Measurements from ENCODE around the gene PCDHGB2.
"Not testable (repeated sequence)": the region's sequence is repeated elsewhere in the genome, so short reads cannot be mapped to it uniquely, and the experiment has no call there.

The PCDHGB2 gene

GRCh38 chr5:141351591-141351990 lies 8.2 kb upstream of the PCDHGB2 start:
- no peak for DNase-seq

GRCh38 chr5:141354900-141355469 lies 4.8 kb upstream of the PCDHGB2 start, which contains the start of gene PCDHGA4:
Gene PCDHGA4, plus strand, starts transcription at chr5:141355021. Its CDS starts 87 bp downstream, at chr5:141355108.
- DNase-seq = peak; percentile 24

GRCh38 chr5:141355641-141356040 lies 4.2 kb upstream of the PCDHGB2 start:
- no peak for DNase-seq

- no peak for DNase-seq
Observed at GRCh38 chr5:141356133-141356532, 3.7 kb upstream of the PCDHGB2 start.

GRCh38 chr5:141356950-141357349 lies 2.8 kb upstream of the PCDHGB2 start:
- no peak for DNase-seq

- no peak for DNase-seq
Observed at GRCh38 chr5:141360685-141361084, 891 bp downstream of the PCDHGB2 start.

GRCh38 chr5:141362719-141363118 lies 2.9 kb downstream of the PCDHGB2 start:
- no peak for DNase-seq

GRCh38 chr5:141363952-141364660 lies 4.3 kb downstream of the PCDHGB2 start, which contains the start of gene PCDHGA5:
Gene PCDHGA5, plus strand, starts transcription at chr5:141364162. Its CDS starts 169 bp downstream, at chr5:141364331.
- no peak for DNase-seq

GRCh38 chr5:141366016-141366896 lies 6.5 kb downstream of the PCDHGB2 start:
- DNase-seq = no peak

- peak; percentile 51 for DNase-seq
Observed at GRCh38 chr5:141369994-141370848, 10.4 kb downstream of the PCDHGB2 start, which contains the start of gene PCDHGB3. Gene PCDHGB3, plus strand, starts transcription at chr5:141370242. Its CDS starts 153 bp downstream, at chr5:141370395.

GRCh38 chr5:141371572-141372475 lies 12.0 kb downstream of the PCDHGB2 start:
- DNase-seq = no peak

GRCh38 chr5:141373673-141374317 lies 14.0 kb downstream of the PCDHGB2 start, which contains the start of gene PCDHGA6:
Gene PCDHGA6, plus strand, starts transcription at chr5:141373891. Its CDS starts 193 bp downstream, at chr5:141374084.
- DNase-seq = peak; percentile 12

GRCh38 chr5:141374627-141375026 lies 14.8 kb downstream of the PCDHGB2 start:
- DNase-seq = no peak

GRCh38 chr5:141375444-141376155 lies 15.8 kb downstream of the PCDHGB2 start:
- DNase-seq = not testable (repeated sequence)

- DNase-seq = no peak
Observed at GRCh38 chr5:141382469-141383294, 22.9 kb downstream of the PCDHGB2 start, which contains the start of gene PCDHGA7. Gene PCDHGA7, plus strand, starts transcription at chr5:141382742. Its CDS starts 158 bp downstream, at chr5:141382900.

GRCh38 chr5:141383345-141383744 lies 23.6 kb downstream of the PCDHGB2 start:
- DNase-seq = no peak

GRCh38 chr5:141384471-141385267 lies 24.9 kb downstream of the PCDHGB2 start:
- no peak for DNase-seq

Data from CD4-positive, alpha-beta T cell treated with Interleukin-10 for 1 hour (primary cell).